H1 (cell line): ENCODE results near the gene TFEC. TPM values are rescaled to one million over a fixed set of nuclear protein-coding genes. Genes with fewer than 3 reads are reported as not detected.

Experiments used
- CTCF ChIA-PET: fragments of 300-600 bp; sonication (Branson Sonifier 250); formaldehyde crosslinking; loops from one replicate; lab custom pipeline; 2021; ENCODE audit not compliant: partially characterized antibody; lab: Charles Lee
- POLR2A ChIA-PET: fragments of 300-600 bp; sonication (Branson Sonifier 250); formaldehyde crosslinking; loops from one replicate; lab custom pipeline; 2021; ENCODE audit warnings: inconsistent platforms; ENCODE audit not compliant: partially characterized antibody; lab: Charles Lee
- DNase-seq, 2 experiments: peaks; one replicate each; pipeline versions ENCODE4 v3.0.0 to v3.0.0-alpha.2; 2010 to 2022; ENCODE audit warnings: low spot score in 2 of 2, low read depth in 1 of 2, mixed read lengths in 1 of 2
- FAIRE-seq: peaks from 2 replicates; lab custom pipeline; 2011; peaks lifted over from hg19 to GRCh38; lab: Jason Lieb, UNC
- H2AFZ ChIP-seq: 2 replicates; pipeline ENCODE4 v1.8.1; 2012; ENCODE audit warnings: low read length, inconsistent platforms
- H2AK5ac ChIP-seq: 2 replicates; pipeline ENCODE4 v1.6.1; 2013; ENCODE audit warnings: low read depth, low read length
- H2BK120ac ChIP-seq: replicated peaks from 2 replicates; pipeline ENCODE3; 2013; ENCODE audit warnings: low read depth, low read length, inconsistent platforms
- H2BK12ac ChIP-seq: 2 replicates; pipeline ENCODE4 v1.6.1; 2013; ENCODE audit warnings: low read depth, low read length
- H2BK15ac ChIP-seq: 2 replicates; pipeline ENCODE4 v1.6.1; 2013; ENCODE audit warnings: low read length
- H2BK20ac ChIP-seq: 2 replicates; pipeline ENCODE4 v1.6.1; 2013; ENCODE audit warnings: low read length
- H2BK5ac ChIP-seq: 2 replicates; pipeline ENCODE4 v1.6.1; 2013; ENCODE audit warnings: low read depth, low read length
- H3K14ac ChIP-seq: 2 replicates; pipeline ENCODE4 v1.6.1; 2013; ENCODE audit warnings: inconsistent platforms; ENCODE audit not compliant: insufficient read length
- H3K18ac ChIP-seq: 2 replicates; pipeline ENCODE4 v1.6.1; 2013; ENCODE audit warnings: low read length; ENCODE audit errors: extremely low read depth
- H3K23ac ChIP-seq: 2 replicates; pipeline ENCODE4 v1.6.1; 2013; ENCODE audit warnings: inconsistent platforms; ENCODE audit not compliant: insufficient read length
- H3K23me2 ChIP-seq: 2 replicates; pipeline ENCODE4 v1.6.1; 2013; ENCODE audit warnings: low read depth, low read length
- H3K27ac ChIP-seq: 2 replicates; pipeline ENCODE4 v1.6.1; 2011; ENCODE audit warnings: low read depth, low read length, inconsistent platforms
- H3K27me3 ChIP-seq, 4 experiments: replicated peaks in 1 of 4; 1 replicate in 1 of 4; 2 replicates in 3 of 4; pipeline versions ENCODE4 v1.6.1 to v1.8.1; 2011 to 2013; ENCODE audit warnings: low read length in 3 of 4, mild to moderate bottlenecking in 3 of 4, inconsistent platforms in 2 of 4, mixed read lengths in 2 of 4, moderate library complexity in 1 of 4; ENCODE audit not compliant: control insufficient read depth in 3 of 4, insufficient read depth in 3 of 4; ENCODE audit errors: extremely low read depth in 1 of 4
- H3K36me3 ChIP-seq, 4 experiments: 2 replicates each; pipeline versions ENCODE4 v1.6.1 to v1.8.1; 2011 to 2013; ENCODE audit warnings: mild to moderate bottlenecking in 4 of 4, low read length in 3 of 4, moderate library complexity in 2 of 4, control low read depth in 1 of 4, inconsistent platforms in 1 of 4; ENCODE audit not compliant: insufficient read depth in 4 of 4, control insufficient read depth in 2 of 4
- H3K4ac ChIP-seq: replicated peaks from 2 replicates; pipeline ENCODE3; 2013; ENCODE audit warnings: low read length, low read depth, mixed read lengths, inconsistent platforms; ENCODE audit not compliant: insufficient read length
- H3K4me1 ChIP-seq, 4 experiments: replicated peaks in 1 of 4; 1 replicate in 1 of 4; 2 replicates in 3 of 4; pipeline versions ENCODE4 v1.6.1 to v1.8.1; 2011 to 2013; ENCODE audit warnings: low read length in 3 of 4, inconsistent platforms in 2 of 4, mixed read lengths in 1 of 4; ENCODE audit not compliant: insufficient read depth in 4 of 4, control insufficient read depth in 3 of 4
- H3K4me2 ChIP-seq, 2 experiments: 2 replicates each; pipeline versions ENCODE4 v1.6.1 to v1.8.1; 2011 to 2013; ENCODE audit warnings: low read depth in 2 of 2, low read length in 2 of 2, control low read depth in 1 of 2, inconsistent platforms in 1 of 2, mild to moderate bottlenecking in 1 of 2; ENCODE audit not compliant: insufficient read depth in 1 of 2
- H3K4me3 ChIP-seq, 4 experiments: fragments of 200-600, 300-600 bp in 1 of 4; sonication (generic), shearing (Covaris generic), sonication (Bioruptor Twin) in 1 of 4; 2 replicates each; pipeline versions ENCODE4 v1.5.1 to v1.8.1; 2011 to 2016; ENCODE audit warnings: low read length in 4 of 4, low read depth in 3 of 4, control low read depth in 2 of 4, inconsistent platforms in 2 of 4, mild to moderate bottlenecking in 2 of 4, mixed read lengths in 1 of 4, moderate library complexity in 1 of 4; ENCODE audit not compliant: insufficient read depth in 2 of 4; ENCODE audit errors: extremely low read depth in 1 of 4
- H3K56ac ChIP-seq: replicated peaks from 2 replicates; pipeline ENCODE3; 2013; ENCODE audit warnings: low read depth, mild to moderate bottlenecking, mixed read lengths, low read length, inconsistent platforms; ENCODE audit not compliant: insufficient read length
- H3K79me1 ChIP-seq: 2 replicates; pipeline ENCODE4 v1.6.1; 2013; ENCODE audit warnings: low read depth, low read length, control low read depth
- H3K79me2 ChIP-seq, 2 experiments: 2 replicates each; pipeline versions ENCODE4 v1.6.1 to v1.8.1; 2012 to 2013; ENCODE audit warnings: low read length in 2 of 2, mild to moderate bottlenecking in 2 of 2, inconsistent platforms in 1 of 2; ENCODE audit not compliant: insufficient read depth in 2 of 2, control insufficient read depth in 1 of 2
- H3K9ac ChIP-seq, 4 experiments: replicated peaks in 1 of 4; 1 replicate in 1 of 4; 2 replicates in 3 of 4; pipeline versions ENCODE4 v1.6.1 to v1.8.1; 2011 to 2013; ENCODE audit warnings: low read depth in 3 of 4, low read length in 3 of 4, control low read depth in 2 of 4, mild to moderate bottlenecking in 2 of 4, moderate library complexity in 2 of 4, inconsistent platforms in 1 of 4; ENCODE audit errors: extremely low read depth in 1 of 4
- H3K9me3 ChIP-seq, 2 experiments: 2 replicates each; pipeline versions ENCODE4 v1.6.1 to v1.8.1; 2012 to 2013; ENCODE audit warnings: mild to moderate bottlenecking in 2 of 2, moderate library complexity in 2 of 2, control low read depth in 1 of 2, inconsistent platforms in 1 of 2, low read depth in 1 of 2, low read length in 1 of 2, mixed read lengths in 1 of 2; ENCODE audit not compliant: insufficient read depth in 2 of 2
- H4K20me1 ChIP-seq, 2 experiments: replicated peaks in 1 of 2; 2 replicates each; pipeline versions ENCODE3 to v1.8.1; 2011 to 2013; ENCODE audit warnings: inconsistent platforms in 2 of 2, low read length in 2 of 2, mild to moderate bottlenecking in 1 of 2; ENCODE audit not compliant: insufficient read depth in 2 of 2, control insufficient read depth in 1 of 2
- H4K5ac ChIP-seq: 2 replicates; pipeline ENCODE4 v1.6.1; 2013; ENCODE audit warnings: low read length, low read depth, mixed read lengths, inconsistent platforms; ENCODE audit not compliant: insufficient read length
- H4K8ac ChIP-seq: 2 replicates; pipeline ENCODE4 v1.8.0; 2013; ENCODE audit warnings: mild to moderate bottlenecking, moderate library complexity, low read length, inconsistent platforms; ENCODE audit not compliant: insufficient read depth; ENCODE audit errors: extremely low read depth
- H4K91ac ChIP-seq: replicated peaks from 2 replicates; pipeline ENCODE3; 2013; ENCODE audit warnings: low read length, mixed read lengths, inconsistent platforms; ENCODE audit not compliant: insufficient read length
- ASH2L ChIP-seq: fragments of 200-600, 300-600 bp; sonication (generic); IDR thresholded peaks from one replicate; pipeline ENCODE4 v1.7.1; 2017; ENCODE audit warnings: low read length
- CTBP2 ChIP-seq: IDR thresholded peaks from 2 replicates; pipeline ENCODE4 v1.7.0; 2011; ENCODE audit warnings: borderline replicate concordance, mild to moderate bottlenecking, moderate library complexity, mixed read lengths, low read length; ENCODE audit not compliant: insufficient read depth, insufficient read length
- NRF1 ChIP-seq: IDR thresholded peaks from 2 replicates; pipeline ENCODE4 v1.6.1; 2011; ENCODE audit warnings: mild to moderate bottlenecking, low read depth, low read length, improper control_type of control experiment
- WGBS, 2 experiments: shearing (Covaris generic) in 1 of 2; methylation state at CpG; one replicate each; pipeline versions ENCODE4 v1.1.6 to v1.1.7; 2013 to 2015; ENCODE audit warnings: low lambda C conversion rate in 2 of 2, mixed read lengths in 2 of 2, inconsistent platforms in 1 of 2, low coverage in 1 of 2, missing lambda C conversion rate in 1 of 2; ENCODE audit not compliant: insufficient replicate concordance in 2 of 2, insufficient coverage in 1 of 2, insufficient read length in 1 of 2; ENCODE audit errors: extremely low coverage in 1 of 2, missing lambda C conversion rate in 1 of 2; 5-methylcytosine and 5-hydroxymethylcytosine counted together
- polyA plus RNA-seq, 7 experiments: library from polyadenylated mRNA; depleted of rRNA in 3 of 7; stranded (reverse) in 5 of 7; unstranded in 2 of 7; fragments of >200 nt in 5 of 7; fragments of 200-250 nt in 2 of 7; gene quantifications; 1 replicate in 5 of 7; 2 replicates in 1 of 7; 4 replicates in 1 of 7; pipeline versions ENCODE4 v1.2.1 to v1.2.3, GENCODE V29; 2011 to 2013; ENCODE audit warnings: missing spikeins in 2 of 7, mixed read lengths in 2 of 7
- total RNA-seq: library from RNA; stranded (reverse); fragmentation: NEBNext Ultra II Directional; extraction: Animal tissue kit (Norgen Biotek cat#: 25700); gene quantifications from 2 replicates; pipeline ENCODE4 v1.2.1, GENCODE V29; 2021
- TF ChIP-seq, protein P1 (sequence below): IDR thresholded peaks from 2 replicates; pipeline ENCODE4 v1.6.1; 2012; ENCODE audit warnings: inconsistent platforms

Gene TFEC
- total and polyA plus RNA-seq, 2 of the 8 experiments (the other 6 are each of a cell fraction or from before 2014, with no cell fraction given), result not detected

DNA sequence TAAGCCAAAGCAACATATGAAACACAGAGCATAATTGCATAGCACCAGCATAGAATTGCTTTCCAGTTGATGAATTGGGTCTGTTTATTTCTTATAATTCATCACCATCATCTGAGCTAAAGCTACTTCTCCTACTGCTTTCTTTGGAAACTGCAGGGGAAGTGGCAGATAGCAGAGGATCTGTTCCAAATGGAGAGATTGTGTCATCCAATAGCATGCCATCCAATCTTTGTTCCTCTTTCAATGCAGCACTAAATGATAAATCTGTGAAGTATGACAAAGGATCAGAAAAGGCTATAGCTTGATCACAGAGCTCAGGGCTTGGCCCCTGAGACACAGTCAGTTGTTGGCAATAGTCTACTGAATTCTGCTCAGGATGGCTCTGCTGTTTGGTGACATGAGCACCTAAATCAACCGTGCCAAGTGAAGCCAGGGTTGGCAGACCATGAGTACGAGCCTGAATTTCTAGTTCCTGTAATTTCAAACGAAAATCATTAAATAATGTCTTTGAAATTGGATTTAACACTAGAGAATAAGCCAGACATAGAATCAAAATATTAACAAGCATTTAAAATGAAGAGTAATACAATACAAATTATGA is 90.0 kb downstream of the TFEC start:
- Histone ChIP-seq H3K4me2 (no peak overlapping the region), H3K27ac (no peak overlapping the region), H2AFZ (no peak overlapping the region), H3K79me2 (no peaks in the 10 kb centered on the region), H2BK15ac (no peak overlapping the region), H3K36me3 (no peaks in the 10 kb centered on the region), H2BK5ac (no peak overlapping the region), H4K20me1 (no peaks in the 10 kb centered on the region), H3K27me3 (no peaks in the 10 kb centered on the region), H3K56ac (no peak overlapping the region), H3K14ac (no peak overlapping the region), H2AK5ac (no peak overlapping the region), H2BK120ac (no peak overlapping the region), H4K5ac (no peak overlapping the region), H3K18ac (no peak overlapping the region), H3K4ac (no peak overlapping the region), H3K4me1 (no peaks in the 10 kb centered on the region), H2BK12ac (no peak overlapping the region), H4K91ac (no peak overlapping the region), H3K79me1 (no peaks in the 10 kb centered on the region), H3K23ac (no peak overlapping the region), H3K9me3 (no peaks in the 10 kb centered on the region), H3K4me3 (no peak overlapping the region), H3K23me2 (no peaks in the 10 kb centered on the region), H2BK20ac (no peak overlapping the region), H4K8ac (no peak overlapping the region), H3K9ac (no peak overlapping the region)
- DNase-seq (no peak), FAIRE-seq (no peak)
- whole genome bisulfite sequencing, 2 experiments, result 81% methylated on average over 3 of the region's 3 CpGs; no CpG with 5 or more reads in 1 of the 2 experiments
- no peak for TF ChIP-seq NRF1
- TF ChIP-seq, protein P1, sequence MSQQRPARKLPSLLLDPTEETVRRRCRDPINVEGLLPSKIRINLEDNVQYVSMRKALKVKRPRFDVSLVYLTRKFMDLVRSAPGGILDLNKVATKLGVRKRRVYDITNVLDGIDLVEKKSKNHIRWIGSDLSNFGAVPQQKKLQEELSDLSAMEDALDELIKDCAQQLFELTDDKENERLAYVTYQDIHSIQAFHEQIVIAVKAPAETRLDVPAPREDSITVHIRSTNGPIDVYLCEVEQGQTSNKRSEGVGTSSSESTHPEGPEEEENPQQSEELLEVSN, result no peak
- TF ChIP-seq ASH2L, result no peak
- TF ChIP-seq CTBP2, result no peak
- ChIA-PET CTCF (no interaction called here), POLR2A (no interaction called here)
